DLD1 (cell line): ENCODE measurements around the gene CCDC85B.

Experiments
- in situ Hi-C: cut with HindIII; loops from 2 replicates; pipeline ENCODE4 v1.10.0; 2017; ENCODE audit warnings: low sequenced_read_pairs

Gene CCDC85B

GRCh38 chr11:65857500-65857852 lies 33.0 kb upstream of the CCDC85B start:
- in situ Hi-C loops = no loop called here

GRCh38 chr11:65857853-65858680 lies 32.4 kb upstream of the CCDC85B start, which contains the start of gene CFL1:
Gene CFL1, minus strand, starts transcription at chr11:65858180. Its CDS starts 81 bp downstream, at chr11:65858099.
- in situ Hi-C loops = no loop called here

GRCh38 chr11:65858681-65859087 lies 31.8 kb upstream of the CCDC85B start:
- in situ Hi-C loops = no loop called here

- in situ Hi-C loops = no loop called here
Measured at GRCh38 chr11:65859095-65859811, 31.2 kb upstream of the CCDC85B start.

DNA sequence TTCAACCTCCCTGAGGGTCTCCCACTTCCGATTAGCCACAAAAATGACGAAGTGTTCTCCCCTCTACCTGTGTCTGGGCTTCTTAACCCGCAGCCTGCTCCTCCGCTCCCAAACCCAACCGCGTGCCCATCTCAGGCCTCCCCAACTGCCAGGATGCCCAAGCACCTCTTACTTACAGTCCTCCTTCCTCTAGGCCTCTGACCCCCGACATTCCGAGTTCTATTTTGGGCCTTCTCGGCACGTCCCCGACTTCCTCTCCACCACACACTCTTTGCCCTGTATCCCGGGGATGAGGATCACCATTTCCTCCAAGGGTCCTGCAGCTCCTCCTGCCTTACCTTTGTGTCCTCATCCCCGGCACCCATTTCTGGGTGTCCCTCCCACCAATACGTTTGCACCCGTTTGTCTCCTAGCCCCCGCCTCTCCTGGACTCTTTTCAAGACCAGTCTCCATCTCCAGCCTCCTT lies 30.6 kb upstream of the CCDC85B start:
- in situ Hi-C loops = no loop called here

- in situ Hi-C loops = no loop called here
Measured at GRCh38 chr11:65860278-65861164, 30.0 kb upstream of the CCDC85B start, which contains the start of gene MUS81. Gene MUS81, plus strand, starts transcription at chr11:65860433. Its CDS starts 321 bp downstream, at chr11:65860754.

DNA sequence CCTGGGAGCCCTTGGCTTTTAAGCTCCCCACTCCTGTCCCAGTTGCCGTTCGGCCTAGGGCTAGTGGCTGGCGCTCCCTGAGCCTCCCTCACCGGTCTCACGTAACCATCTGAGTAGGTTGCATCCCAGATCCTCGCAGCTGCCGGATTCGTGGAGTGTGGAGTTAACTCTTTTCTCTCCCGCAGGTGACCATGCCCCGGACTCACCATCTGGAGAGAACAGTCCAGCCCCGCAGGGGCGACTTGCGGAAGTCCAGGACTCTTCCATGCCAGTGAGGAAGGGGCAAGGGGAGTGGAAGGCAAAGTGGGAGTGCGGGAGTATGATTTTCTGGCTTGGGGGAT lies 29.3 kb upstream of the CCDC85B start:
- in situ Hi-C loops = no loop called here

GRCh38 chr11:65861533-65862183 lies 28.8 kb upstream of the CCDC85B start:
- in situ Hi-C loops = no loop called here

DNA sequence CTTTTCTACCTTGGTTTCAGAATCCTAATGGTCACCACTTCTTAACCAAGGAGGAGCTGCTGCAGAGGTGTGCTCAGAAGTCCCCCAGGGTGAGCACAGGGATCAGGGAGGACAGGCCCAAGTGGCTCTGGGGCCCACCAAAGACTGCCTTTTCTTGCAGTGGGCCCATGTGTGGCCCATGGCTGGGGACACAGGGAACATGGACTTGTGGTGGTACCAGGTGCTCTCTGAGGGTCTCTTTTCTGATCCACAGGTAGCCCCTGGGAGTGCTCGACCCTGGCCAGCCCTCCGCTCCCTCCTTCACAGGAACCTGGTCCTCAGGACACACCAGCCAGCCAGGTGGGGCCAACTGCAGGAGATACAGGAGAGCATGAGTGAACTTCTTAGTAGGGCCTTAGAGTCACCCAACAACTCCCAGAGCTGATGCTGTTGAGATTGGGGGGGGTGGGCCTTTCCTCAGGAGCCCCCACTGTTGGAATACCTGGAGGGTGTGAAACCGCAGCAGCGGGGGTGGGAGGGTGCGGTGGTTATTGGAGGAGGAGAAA lies 28.2 kb upstream of the CCDC85B start:
- in situ Hi-C loops = no loop called here

DNA sequence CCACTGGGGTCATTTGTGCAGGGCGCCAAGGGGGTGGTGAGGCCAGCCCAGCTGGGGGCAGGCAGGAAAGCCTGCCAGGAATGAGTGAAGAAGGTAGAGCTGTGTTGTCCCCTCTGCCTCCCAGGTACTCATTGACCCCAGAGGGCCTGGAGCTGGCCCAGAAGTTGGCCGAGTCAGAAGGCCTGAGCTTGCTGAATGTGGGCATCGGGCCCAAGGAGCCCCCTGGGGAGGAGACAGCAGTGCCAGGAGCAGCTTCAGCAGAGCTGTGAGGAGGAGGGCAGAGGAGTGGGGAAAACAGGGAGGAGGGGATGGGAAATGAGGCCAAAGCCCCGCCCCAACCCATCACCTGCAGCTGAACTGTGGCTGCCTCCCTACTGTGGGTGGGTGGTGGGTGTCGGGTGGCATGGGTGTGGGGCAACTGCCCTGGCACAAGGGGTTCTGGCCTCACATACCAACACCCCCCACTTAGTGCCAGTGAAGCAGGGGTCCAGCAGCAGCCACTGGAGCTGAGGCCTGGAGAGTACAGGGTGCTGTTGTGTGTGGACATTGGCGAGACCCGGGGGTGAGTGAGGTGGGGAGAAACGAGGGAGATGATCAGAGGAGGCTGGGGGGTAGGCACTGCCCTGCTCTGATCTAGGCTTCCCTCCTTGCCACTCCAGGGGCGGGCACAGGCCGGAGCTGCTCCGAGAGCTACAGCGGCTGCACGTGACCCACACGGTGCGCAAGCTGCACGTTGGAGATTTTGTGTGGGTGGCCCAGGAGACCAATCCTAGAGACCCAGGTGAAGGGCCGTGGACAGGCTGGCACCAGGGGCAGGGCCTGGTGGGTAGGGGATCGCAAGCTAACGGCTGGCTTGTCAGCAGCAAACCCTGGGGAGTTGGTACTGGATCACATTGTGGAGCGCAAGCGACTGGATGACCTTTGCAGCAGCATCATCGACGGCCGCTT lies 27.3 kb upstream of the CCDC85B start:
- in situ Hi-C loops = no loop called here

DNA sequence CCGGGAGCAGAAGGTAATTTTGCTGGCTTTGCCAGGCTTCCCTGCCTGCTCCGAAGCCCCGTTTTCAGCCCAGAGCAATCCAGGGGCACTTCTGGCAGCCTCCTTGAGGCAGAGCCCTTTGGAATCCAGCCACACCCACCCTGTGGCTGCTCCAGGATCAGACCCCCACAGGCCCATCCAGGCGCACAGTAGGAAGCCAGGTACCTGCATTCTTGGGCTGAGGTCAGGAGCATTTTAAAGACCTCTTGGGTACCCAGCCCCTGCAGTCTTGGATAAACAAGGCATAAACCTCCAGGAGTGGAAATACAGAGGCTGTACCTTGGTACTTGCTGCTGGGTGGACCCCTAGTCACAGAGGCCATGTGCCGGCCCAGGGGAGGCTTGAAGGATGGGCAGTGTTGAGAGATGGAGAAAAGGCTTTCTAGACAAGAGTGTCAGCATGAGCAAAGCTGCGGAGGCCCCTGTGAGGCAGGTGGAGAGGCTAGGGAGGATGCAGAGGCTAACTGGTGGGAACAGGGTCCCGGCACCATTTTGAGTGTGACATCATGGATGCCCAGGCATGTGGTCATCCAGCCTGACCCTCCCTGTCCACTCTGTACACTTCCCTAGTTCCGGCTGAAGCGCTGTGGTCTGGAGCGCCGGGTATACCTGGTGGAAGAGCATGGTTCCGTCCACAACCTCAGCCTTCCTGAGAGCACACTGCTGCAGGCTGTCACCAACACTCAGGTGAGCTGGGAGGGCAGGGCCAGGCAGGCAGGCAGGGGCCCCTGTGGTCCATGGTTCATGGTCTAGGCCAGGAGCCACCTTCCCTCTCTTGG lies 26.4 kb upstream of the CCDC85B start:
- in situ Hi-C loops = no loop called here

DNA sequence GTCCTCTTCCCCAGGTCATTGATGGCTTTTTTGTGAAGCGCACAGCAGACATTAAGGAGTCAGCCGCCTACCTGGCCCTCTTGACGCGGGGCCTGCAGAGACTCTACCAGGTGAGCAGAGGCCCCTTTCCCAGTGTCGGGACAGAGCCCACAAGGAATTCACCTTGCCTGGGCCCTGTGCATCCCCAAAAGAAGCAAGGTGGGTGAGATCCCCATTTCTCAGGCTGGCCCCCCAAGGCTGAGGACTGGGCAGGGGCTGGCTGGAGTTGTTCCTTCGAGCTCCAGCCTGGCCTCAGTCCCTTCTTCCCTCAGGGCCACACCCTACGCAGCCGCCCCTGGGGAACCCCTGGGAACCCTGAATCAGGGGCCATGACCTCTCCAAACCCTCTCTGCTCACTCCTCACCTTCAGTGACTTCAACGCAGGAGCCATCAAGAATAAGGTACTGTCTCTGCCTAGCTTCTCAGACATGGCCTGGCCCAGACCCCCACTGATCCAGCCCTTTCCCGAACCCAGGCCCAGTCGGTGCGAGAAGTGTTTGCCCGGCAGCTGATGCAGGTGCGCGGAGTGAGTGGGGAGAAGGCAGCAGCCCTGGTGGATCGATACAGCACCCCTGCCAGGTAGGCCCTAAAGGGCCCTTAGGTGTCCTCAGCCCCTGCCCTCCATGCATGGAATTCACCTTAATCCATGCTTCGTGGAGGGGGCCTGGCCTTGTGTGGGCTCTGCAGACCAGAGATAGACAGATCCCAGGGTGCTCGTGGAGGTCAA lies 25.6 kb upstream of the CCDC85B start:
- in situ Hi-C loops = no loop called here

GRCh38 chr11:65865550-65866172 lies 24.8 kb upstream of the CCDC85B start:
- in situ Hi-C loops = no loop called here

DNA sequence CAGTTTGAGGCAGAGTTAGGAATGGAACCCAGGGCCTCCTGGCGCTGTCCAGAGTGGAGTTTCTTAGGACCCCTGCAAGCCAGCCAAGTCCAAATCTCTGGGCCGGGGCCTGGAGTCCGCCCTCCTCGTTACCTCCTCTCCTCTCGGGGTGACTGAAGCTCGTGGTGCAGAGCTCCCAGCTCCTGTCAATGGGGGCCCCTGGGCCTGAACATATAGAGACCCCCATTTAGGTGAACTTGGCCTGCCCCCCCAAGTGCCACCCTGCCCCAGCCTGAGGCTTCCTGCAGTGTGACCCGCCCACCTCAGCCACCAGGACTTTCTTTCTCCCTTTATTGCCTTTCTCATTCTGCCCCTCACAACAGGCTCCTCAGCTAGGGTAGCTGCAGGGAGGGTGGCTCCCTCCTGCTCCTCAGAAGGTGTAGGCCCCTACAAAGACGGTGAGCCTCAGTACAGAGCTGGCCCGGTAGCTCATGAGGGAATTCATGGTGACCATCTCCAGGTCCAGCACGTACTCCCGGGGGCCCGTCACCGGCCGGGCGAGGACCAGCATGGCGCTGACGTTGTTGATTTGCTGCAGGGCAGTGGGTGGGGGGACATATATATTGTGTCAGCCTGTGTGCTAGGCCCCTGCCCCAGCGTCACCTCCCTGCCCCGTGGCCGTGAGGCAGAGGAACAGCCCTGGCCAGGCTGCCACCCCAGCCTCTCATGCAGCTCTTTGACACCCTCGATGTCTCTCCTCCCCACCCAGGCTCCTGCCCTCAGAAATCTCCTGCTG lies 23.8 kb upstream of the CCDC85B start:
- in situ Hi-C loops = no loop called here

GRCh38 chr11:65867284-65868071 lies 23.0 kb upstream of the CCDC85B start:
- in situ Hi-C loops = no loop called here
